DOHH2 (cell line): Measurements from ENCODE around the gene S1PR1.

Experiments used
- H3F3A ChIP-seq: fragments of 200-600 bp; sonication (generic), shearing (Covaris generic); 2 replicates; pipeline ENCODE4 v1.6.0; 2016; ENCODE audit warnings: antibody characterized with exemption, mild to moderate bottlenecking; ENCODE audit not compliant: control insufficient read depth, insufficient read depth
- H3K27ac ChIP-seq: fragments of 200-600 bp; sonication (generic); 2 replicates; pipeline ENCODE4 v1.5.1; 2014; ENCODE audit warnings: low read depth, mild to moderate bottlenecking, low read length, moderate library complexity
- H3K27me3 ChIP-seq: fragments of 200-600 bp; sonication (generic); 2 replicates; pipeline ENCODE4 v1.6.1; 2014; ENCODE audit warnings: mild to moderate bottlenecking, low read length, mixed read lengths; ENCODE audit not compliant: control insufficient read depth
- H3K36me3 ChIP-seq: fragments of 200-600 bp; sonication (generic); 2 replicates; pipeline ENCODE4 v1.6.1; 2014; ENCODE audit warnings: mild to moderate bottlenecking, low read length, moderate library complexity, mixed read lengths; ENCODE audit not compliant: control insufficient read depth
- H3K4me1 ChIP-seq: fragments of 200-600 bp; sonication (generic); 2 replicates; pipeline ENCODE4 v1.6.1; 2014; ENCODE audit warnings: mild to moderate bottlenecking, low read length, mixed read lengths; ENCODE audit not compliant: control insufficient read depth
- H3K4me2 ChIP-seq: fragments of 200-600 bp; sonication (generic); 2 replicates; pipeline ENCODE4 v1.6.0; 2014; ENCODE audit warnings: mild to moderate bottlenecking, low read length, moderate library complexity
- H3K4me3 ChIP-seq: fragments of 200-600 bp; sonication (generic); 2 replicates; pipeline ENCODE4 v1.5.1; 2014; ENCODE audit warnings: mild to moderate bottlenecking, low read length, mixed read lengths
- H3K79me2 ChIP-seq: fragments of 200-600 bp; sonication (generic); 2 replicates; pipeline ENCODE4 v1.6.1; 2014; ENCODE audit warnings: mild to moderate bottlenecking, low read length, mixed read lengths; ENCODE audit not compliant: control insufficient read depth
- H3K9me2 ChIP-seq: fragments of 200-600 bp; sonication (generic); replicated peaks from 2 replicates; pipeline ENCODE4 v1.6.1; 2014; ENCODE audit warnings: mild to moderate bottlenecking, low read length, mixed read lengths; ENCODE audit not compliant: control insufficient read depth
- H3K9me3 ChIP-seq: fragments of 200-600 bp; sonication (generic); 2 replicates; pipeline ENCODE4 v1.6.1; 2014; ENCODE audit warnings: antibody characterized with exemption, low read length, mixed read lengths; ENCODE audit not compliant: control insufficient read depth, insufficient read depth
- H4K20me1 ChIP-seq: fragments of 200-600 bp; sonication (generic); 2 replicates; pipeline ENCODE4 v1.6.0; 2014; ENCODE audit warnings: low read depth, mild to moderate bottlenecking, antibody characterized with exemption, low read length, moderate library complexity; ENCODE audit not compliant: control insufficient read depth, insufficient read depth
- CTCF ChIP-seq: fragments of 200-600 bp; sonication (generic); IDR thresholded peaks from one replicate; pipeline ENCODE4 v1.5.1; 2014; ENCODE audit warnings: antibody characterized with exemption, mild to moderate bottlenecking, low read depth, low read length; ENCODE audit not compliant: poor library complexity, severe bottlenecking
- EZH2phosphoT487 ChIP-seq: fragments of 200-600 bp; sonication (generic); IDR thresholded peaks from 2 replicates; pipeline ENCODE4 v1.6.1; 2017; ENCODE audit warnings: borderline replicate concordance, mild to moderate bottlenecking, antibody characterized with exemption, low read length, moderate library complexity, mixed read lengths

S1PR1 gene

GRCh38 chr1:101264697-101265096 lies 27.9 kb downstream of the S1PR1 start:
- H3K4me2 ChIP-seq, result no peak overlapping the region
- no peaks in the 10 kb centered on the region for H3K36me3 ChIP-seq
- TF ChIP-seq CTCF (no peak), EZH2phosphoT487 (no peak)
- no peak overlapping the region for H3K4me3 ChIP-seq
- H4K20me1 ChIP-seq, result no peaks in the 10 kb centered on the region
- H3K9me3 ChIP-seq, result no peaks in the 10 kb centered on the region
- peaks cover 17% of the 10 kb centered on the region for H3K4me1 ChIP-seq
- no peaks in the 10 kb centered on the region for H3K79me2 ChIP-seq
- H3K27ac ChIP-seq, result no peak overlapping the region
- no peaks in the 10 kb centered on the region for H3K27me3 ChIP-seq
- H3K9me2 ChIP-seq, result no peaks in the 10 kb centered on the region
- no peaks in the 10 kb centered on the region for H3F3A ChIP-seq

- Histone ChIP-seq H3K4me3 (no peak overlapping the region), H3K27ac (no peak overlapping the region), H3F3A (no peaks in the 10 kb centered on the region), H3K27me3 (no peaks in the 10 kb centered on the region), H3K4me1 (peaks cover 9% of the 10 kb centered on the region), H3K9me2 (no peaks in the 10 kb centered on the region), H3K9me3 (no peaks in the 10 kb centered on the region), H3K79me2 (no peaks in the 10 kb centered on the region), H3K36me3 (no peaks in the 10 kb centered on the region), H4K20me1 (no peaks in the 10 kb centered on the region), H3K4me2 (no peak overlapping the region)
- TF ChIP-seq CTCF, result no peak
- TF ChIP-seq EZH2phosphoT487, result no peak
Observed at GRCh38 chr1:101265684-101266083, 28.9 kb downstream of the S1PR1 start.

GRCh38 chr1:101267082-101267481 lies 30.3 kb downstream of the S1PR1 start:
- Histone ChIP-seq H3K79me2 (no peaks in the 10 kb centered on the region), H3K4me3 (no peak overlapping the region), H3K4me2 (no peak overlapping the region), H3K9me2 (no peaks in the 10 kb centered on the region), H3K9me3 (no peaks in the 10 kb centered on the region), H3K27me3 (no peaks in the 10 kb centered on the region), H3K4me1 (peaks cover 8% of the 10 kb centered on the region), H3K27ac (no peak overlapping the region), H3K36me3 (no peaks in the 10 kb centered on the region), H3F3A (no peaks in the 10 kb centered on the region), H4K20me1 (no peaks in the 10 kb centered on the region)
- no peak for TF ChIP-seq CTCF

DNA sequence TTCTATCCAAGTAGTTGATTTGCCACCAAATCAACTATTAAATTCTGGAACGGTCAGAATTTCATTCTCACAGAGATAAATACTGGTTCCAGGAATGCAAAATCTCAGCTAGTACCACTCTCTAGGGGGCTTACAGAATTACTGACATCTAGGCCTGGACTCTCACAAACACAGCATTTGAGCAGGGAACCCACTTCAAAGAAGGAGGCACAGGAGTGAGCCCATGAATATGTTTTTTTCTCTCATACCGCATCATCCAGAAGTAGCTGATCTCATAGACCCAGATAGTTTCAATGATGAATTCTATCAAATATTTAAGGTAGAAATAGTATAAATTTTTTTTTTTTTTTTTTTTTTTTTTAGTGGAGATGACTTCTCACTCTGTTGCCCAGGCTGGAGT lies 32.1 kb downstream of the S1PR1 start:
- Histone ChIP-seq H3K9me2 (no peaks in the 10 kb centered on the region), H3K4me2 (no peak overlapping the region), H3K27ac (no peak overlapping the region), H3K79me2 (no peaks in the 10 kb centered on the region), H3K36me3 (no peaks in the 10 kb centered on the region), H4K20me1 (no peaks in the 10 kb centered on the region), H3K4me1 (no peaks in the 10 kb centered on the region), H3K27me3 (no peaks in the 10 kb centered on the region), H3K9me3 (no peaks in the 10 kb centered on the region), H3K4me3 (no peak overlapping the region), H3F3A (no peaks in the 10 kb centered on the region)
- TF ChIP-seq EZH2phosphoT487 (no peak), CTCF (no peak)
